ENCODE results near the gene ARID3A. TPM values are rescaled to one million over a fixed set of nuclear protein-coding genes. Genes with fewer than 3 reads are reported as not detected.

ARID3A gene
- total RNA-seq, 2 experiments from 2014 or later: 18.7 to 22.1 TPM

DNA sequence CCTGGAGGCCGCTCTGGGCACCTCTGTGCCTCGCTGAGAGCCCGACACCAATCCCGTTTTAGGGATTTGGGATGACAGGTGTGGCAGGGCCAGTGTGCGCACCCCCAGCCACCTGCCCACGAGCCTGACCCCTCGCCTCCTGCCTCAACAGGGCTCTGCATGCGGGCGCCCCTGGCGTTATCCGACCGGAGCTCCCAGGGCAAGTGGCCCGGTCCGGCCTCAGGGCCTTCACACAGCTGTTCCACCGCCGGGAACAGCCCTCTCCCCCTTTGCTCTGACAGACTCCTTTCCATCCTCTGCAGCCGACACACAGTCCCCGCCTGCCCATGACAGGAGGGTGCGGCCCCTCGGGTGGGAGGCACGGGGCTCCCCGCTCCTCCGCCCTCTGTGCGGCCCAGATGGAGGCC, 51.2 kb downstream of the ARID3A start:
- Mint-ChIP-seq H3K9me3 (peaks cover 4% of the 10 kb centered on the region), H3K27me3 (no peaks in the 10 kb centered on the region), H3K4me1 (ENCODE audit: low read depth) (no peaks in the 10 kb centered on the region), H3K27ac (no peak overlapping the region), H3K36me3 (ENCODE audit: low read depth) (peaks cover 4% of the 10 kb centered on the region), H3K4me3 (no peak overlapping the region)
- ChIA-PET CTCF (interaction anchor here (1.6 kb wide), 1 partner anchor 113 kb away, joined by 3 read pairs; no protein-coding TSS in a partner anchor), POLR2A (interaction anchor here (0.6 to 1.5 kb wide), 2 partner anchors 35 to 52 kb away, joined by 3 to 4 read pairs; no protein-coding TSS in a partner anchor)
- TF ChIP-seq, protein P1, sequence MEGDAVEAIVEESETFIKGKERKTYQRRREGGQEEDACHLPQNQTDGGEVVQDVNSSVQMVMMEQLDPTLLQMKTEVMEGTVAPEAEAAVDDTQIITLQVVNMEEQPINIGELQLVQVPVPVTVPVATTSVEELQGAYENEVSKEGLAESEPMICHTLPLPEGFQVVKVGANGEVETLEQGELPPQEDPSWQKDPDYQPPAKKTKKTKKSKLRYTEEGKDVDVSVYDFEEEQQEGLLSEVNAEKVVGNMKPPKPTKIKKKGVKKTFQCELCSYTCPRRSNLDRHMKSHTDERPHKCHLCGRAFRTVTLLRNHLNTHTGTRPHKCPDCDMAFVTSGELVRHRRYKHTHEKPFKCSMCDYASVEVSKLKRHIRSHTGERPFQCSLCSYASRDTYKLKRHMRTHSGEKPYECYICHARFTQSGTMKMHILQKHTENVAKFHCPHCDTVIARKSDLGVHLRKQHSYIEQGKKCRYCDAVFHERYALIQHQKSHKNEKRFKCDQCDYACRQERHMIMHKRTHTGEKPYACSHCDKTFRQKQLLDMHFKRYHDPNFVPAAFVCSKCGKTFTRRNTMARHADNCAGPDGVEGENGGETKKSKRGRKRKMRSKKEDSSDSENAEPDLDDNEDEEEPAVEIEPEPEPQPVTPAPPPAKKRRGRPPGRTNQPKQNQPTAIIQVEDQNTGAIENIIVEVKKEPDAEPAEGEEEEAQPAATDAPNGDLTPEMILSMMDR (IDR thresholded peaks at IDR 0.05): no peak
- intact Hi-C loops (cut with micrococcal nuclease): no loop called here
- DNase-seq (no peak), ATAC-seq (no peak)

DNA sequence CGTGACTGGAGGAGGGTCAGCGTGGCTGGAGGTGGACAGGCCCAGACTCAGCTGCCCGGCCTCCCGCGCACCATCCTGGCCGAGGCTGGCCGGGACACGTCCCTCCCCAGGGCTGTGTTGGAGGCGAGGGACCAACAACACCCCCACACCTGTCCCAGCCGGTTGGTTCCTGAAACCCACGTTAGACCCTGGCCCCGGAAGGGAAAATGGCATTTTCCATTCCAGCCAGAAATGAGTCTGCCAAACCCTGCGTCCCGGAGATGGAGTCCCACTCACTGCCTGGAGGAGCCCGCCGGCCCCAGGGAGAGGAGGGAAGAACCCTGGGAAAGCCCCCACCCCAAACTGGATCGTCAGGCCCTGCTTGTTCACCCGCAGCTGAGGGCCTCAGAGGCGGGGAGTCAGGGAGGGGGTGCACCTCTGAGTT, 53.5 kb downstream of the ARID3A start:
- Mint-ChIP-seq H3K36me3 (ENCODE audit: low read depth) (no peaks in the 10 kb centered on the region), H3K4me3 (no peak overlapping the region), H3K4me1 (ENCODE audit: low read depth) (peaks cover 6% of the 10 kb centered on the region), H3K27me3 (no peaks in the 10 kb centered on the region), H3K9me3 (no peaks in the 10 kb centered on the region), H3K27ac (no peak overlapping the region)
- ChIA-PET POLR2A (no interaction called here), CTCF (interaction anchor here (1.6 kb wide), 1 partner anchor 116 kb away, joined by 5 read pairs; no protein-coding TSS in a partner anchor)
- intact Hi-C loops (cut with micrococcal nuclease): no loop called here
- ATAC-seq: no peak
- TF ChIP-seq, protein P1 (IDR thresholded peaks at IDR 0.05): no peak
- no peak for DNase-seq

- no peaks in the 10 kb centered on the region for H3K9me3 Mint-ChIP-seq
- no peak overlapping the region for H3K27ac Mint-ChIP-seq
- no peak overlapping the region for H3K4me3 Mint-ChIP-seq
- peaks cover 12% of the 10 kb centered on the region for H3K4me1 Mint-ChIP-seq (ENCODE audit: low read depth)
- no peak for ATAC-seq
- TF ChIP-seq, protein P1 (IDR thresholded peaks at IDR 0.05): no peak
- H3K36me3 Mint-ChIP-seq (ENCODE audit: low read depth): no peaks in the 10 kb centered on the region
- no peak for DNase-seq
- ChIA-PET POLR2A (no interaction called here), CTCF (interaction anchor here (1.5 to 5.5 kb wide), 4 partner anchors 59 to 223 kb away, joined by 3 to 127 read pairs (median 5); no protein-coding TSS in a partner anchor)
- intact Hi-C loops (cut with micrococcal nuclease): loop anchor here (5.0 kb wide), 1 partner anchor 123 kb away; the partner anchor contains the start of gene CFD
- no peaks in the 10 kb centered on the region for H3K27me3 Mint-ChIP-seq
Observed at GRCh38 chr19:980133-980998, 54.5 kb downstream of the ARID3A start.

GRCh38 chr19:982567-983170, 56.8 kb downstream of the ARID3A start:
- intact Hi-C loops (cut with micrococcal nuclease): loop anchor here (2.0 to 5.0 kb wide), 2 partner anchors 56 to 125 kb away; partner anchors contain the start of genes ARID3A and CFD
- ChIA-PET CTCF (interaction anchor here (0.6 to 5.5 kb wide), 12 partner anchors 9 to 196 kb away, joined by 3 to 127 read pairs (median 4); no protein-coding TSS in a partner anchor), POLR2A (interaction anchor here (0.6 to 5.1 kb wide), 4 partner anchors 14 to 263 kb away, joined by 3 to 37 read pairs (median 5); no protein-coding TSS in a partner anchor)

More at GRCh38 chr19:982567-983170, 56.8 kb downstream of the ARID3A start:
- ATAC-seq (peak; percentile 82), DNase-seq (peak; percentile 76)
- Mint-ChIP-seq H3K27me3 (no peaks in the 10 kb centered on the region), H3K36me3 (ENCODE audit: low read depth) (peaks cover 6% of the 10 kb centered on the region), H3K4me1 (ENCODE audit: low read depth) (peaks cover 21% of the 10 kb centered on the region), H3K4me3 (no peak overlapping the region), H3K27ac (no peak overlapping the region), H3K9me3 (no peaks in the 10 kb centered on the region)
- TF ChIP-seq, protein P1 (IDR thresholded peaks at IDR 0.05): peak; percentile 94
